Keratinocyte (primary cell): ENCODE data around the gene CEBPG.

Experiments
- CTCF ChIP-seq, 3 experiments: IDR thresholded peaks in 1 of 3; conservative IDR thresholded peaks in 1 of 3; optimal IDR thresholded peaks in 1 of 3; 2 replicates in 2 of 3; 3 replicates in 1 of 3; pipeline versions ENCODE3 to v1.5.1; 2011; ENCODE audit warnings: low read length in 3 of 3, mild to moderate bottlenecking in 3 of 3, moderate library complexity in 2 of 3, control low read depth in 1 of 3, inconsistent platforms in 1 of 3; ENCODE audit not compliant: insufficient read depth in 2 of 3; ENCODE audit errors: extremely low read depth in 1 of 3
- EZH2 ChIP-seq: IDR thresholded peaks from one replicate; pipeline ENCODE4 v1.6.1; 2012; ENCODE audit warnings: inconsistent platforms, mild to moderate bottlenecking, low read length, moderate library complexity

GRCh38 chr19:33396701-33397535 is 23.4 kb downstream of the CEBPG start:
- TF ChIP-seq CTCF (optimal IDR thresholded peaks at IDR 0.05 in 1 of 3, IDR thresholded peaks at IDR 0.05 in 1 of 3, conservative IDR thresholded peaks at IDR 0.05 in 1 of 3; ENCODE audit: extremely low read depth in 1 of 3, insufficient read depth in 2 of 3, low read length in 3 of 3) (no peak), EZH2 (no peak)
